ENCODE data around the gene IMMP2L.
A peak's percentile ranks its signal among the peaks of the same experiment; 100 is the strongest.

The IMMP2L gene

GRCh38 chr7:110766864-110767263 lies 795.4 kb downstream of the IMMP2L start:
- no peak for DNase-seq

- DNase-seq: no peak
Observed at GRCh38 chr7:110764852-110765251, 797.4 kb downstream of the IMMP2L start.

GRCh38 chr7:110762546-110763225 lies 799.6 kb downstream of the IMMP2L start:
- no peak for DNase-seq

- no peak for DNase-seq
Observed at GRCh38 chr7:110760341-110760740, 802.0 kb downstream of the IMMP2L start.

- no peak for DNase-seq
Observed at GRCh38 chr7:110759069-110759468, 803.2 kb downstream of the IMMP2L start.

GRCh38 chr7:110754649-110755048 lies 807.6 kb downstream of the IMMP2L start:
- DNase-seq: no peak

GRCh38 chr7:110750931-110751605 lies 811.2 kb downstream of the IMMP2L start:
- DNase-seq: no peak

- DNase-seq: no peak
Observed at GRCh38 chr7:110733221-110733620, 829.1 kb downstream of the IMMP2L start.

- no peak for DNase-seq
Observed at GRCh38 chr7:110724811-110725210, 837.5 kb downstream of the IMMP2L start.

GRCh38 chr7:110721395-110721794 lies 840.9 kb downstream of the IMMP2L start:
- DNase-seq: no peak

GRCh38 chr7:110720626-110721025 lies 841.7 kb downstream of the IMMP2L start:
- no peak for DNase-seq

GRCh38 chr7:110719741-110720140 lies 842.6 kb downstream of the IMMP2L start:
- no peak for DNase-seq

GRCh38 chr7:110718503-110719205 lies 843.6 kb downstream of the IMMP2L start:
- DNase-seq: no peak

- no peak for DNase-seq
Observed at GRCh38 chr7:110704225-110704624, 858.1 kb downstream of the IMMP2L start.

- peak; percentile 1 for DNase-seq
Observed at GRCh38 chr7:110698576-110698975, 863.7 kb downstream of the IMMP2L start.

GRCh38 chr7:110693344-110693743 lies 868.9 kb downstream of the IMMP2L start:
- no peak for DNase-seq

- no peak for DNase-seq
Observed at GRCh38 chr7:110688908-110689307, 873.4 kb downstream of the IMMP2L start.

GRCh38 chr7:110685899-110686298 lies 876.4 kb downstream of the IMMP2L start:
- no peak for DNase-seq

- DNase-seq: no peak
Observed at GRCh38 chr7:110681941-110682340, 880.4 kb downstream of the IMMP2L start.

- DNase-seq: no peak
Observed at GRCh38 chr7:110677405-110677804, 884.9 kb downstream of the IMMP2L start.

- no peak for DNase-seq
Observed at GRCh38 chr7:110676785-110677184, 885.5 kb downstream of the IMMP2L start.

- no peak for DNase-seq
Observed at GRCh38 chr7:110675383-110676103, 886.7 kb downstream of the IMMP2L start.

GRCh38 chr7:110673148-110673547 lies 889.1 kb downstream of the IMMP2L start:
- DNase-seq: no peak

Data from hematopoietic multipotent progenitor cell treated with erythropoietin and hydrocortisone succinate and interleukin-3 and kit ligand, for 6 days (in vitro differentiated cells).